ENCODE measurements around the gene GLCCI1.

GRCh38 chr7:8035192-8035591, 66.6 kb downstream of the GLCCI1 start:
- TF ChIP-seq POLR2A (IDR thresholded peaks at IDR 0.05; ENCODE audit: low read length): no peak
- TF ChIP-seq GATA1 (IDR thresholded peaks at IDR 0.05; ENCODE audit: low read depth, low read length): no peak
